ENCODE measurements around the gene HAVCR1. TPM values are rescaled to one million over a fixed set of nuclear protein-coding genes. Genes with fewer than 3 reads are reported as not detected.
A peak's percentile ranks its signal among the peaks of the same experiment; 100 is the strongest.
"Not testable (repeated sequence)": the region's sequence is repeated elsewhere in the genome, so short reads cannot be mapped to it uniquely, and the experiment has no call there.

Gene HAVCR1
- total RNA-seq, 1 donor, result not detected

- no peak for DNase-seq (ENCODE audit: low read depth)
- TF ChIP-seq, protein P1, sequence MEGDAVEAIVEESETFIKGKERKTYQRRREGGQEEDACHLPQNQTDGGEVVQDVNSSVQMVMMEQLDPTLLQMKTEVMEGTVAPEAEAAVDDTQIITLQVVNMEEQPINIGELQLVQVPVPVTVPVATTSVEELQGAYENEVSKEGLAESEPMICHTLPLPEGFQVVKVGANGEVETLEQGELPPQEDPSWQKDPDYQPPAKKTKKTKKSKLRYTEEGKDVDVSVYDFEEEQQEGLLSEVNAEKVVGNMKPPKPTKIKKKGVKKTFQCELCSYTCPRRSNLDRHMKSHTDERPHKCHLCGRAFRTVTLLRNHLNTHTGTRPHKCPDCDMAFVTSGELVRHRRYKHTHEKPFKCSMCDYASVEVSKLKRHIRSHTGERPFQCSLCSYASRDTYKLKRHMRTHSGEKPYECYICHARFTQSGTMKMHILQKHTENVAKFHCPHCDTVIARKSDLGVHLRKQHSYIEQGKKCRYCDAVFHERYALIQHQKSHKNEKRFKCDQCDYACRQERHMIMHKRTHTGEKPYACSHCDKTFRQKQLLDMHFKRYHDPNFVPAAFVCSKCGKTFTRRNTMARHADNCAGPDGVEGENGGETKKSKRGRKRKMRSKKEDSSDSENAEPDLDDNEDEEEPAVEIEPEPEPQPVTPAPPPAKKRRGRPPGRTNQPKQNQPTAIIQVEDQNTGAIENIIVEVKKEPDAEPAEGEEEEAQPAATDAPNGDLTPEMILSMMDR (IDR thresholded peaks at IDR 0.05; ENCODE audit: insufficient read depth, low read depth, low read length), result no peak
- H3K4me3 ChIP-seq (ENCODE audit: low read depth, low read length), result no peak overlapping the region
Observed at GRCh38 chr5:157033071-157033583, 25.8 kb downstream of the HAVCR1 start.

DNA sequence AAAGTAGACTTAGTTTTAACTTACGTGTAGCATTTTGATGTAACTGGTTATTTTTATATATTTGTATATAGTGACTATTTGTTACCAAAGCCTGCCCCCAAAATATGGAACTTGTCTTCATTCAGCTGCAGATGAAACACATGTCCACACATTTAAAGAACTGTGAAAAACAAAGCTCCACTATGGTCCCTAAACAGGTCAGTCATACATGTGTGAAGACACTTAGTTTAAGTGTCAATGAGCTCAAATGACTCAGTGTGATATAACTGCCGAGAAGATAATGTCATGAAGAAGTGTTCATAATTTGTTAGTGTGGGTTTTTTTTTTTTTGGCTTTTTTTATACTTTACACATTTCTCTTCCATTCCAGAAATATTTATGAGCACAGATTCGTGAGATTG lies 28.2 kb downstream of the HAVCR1 start:
- no peak for DNase-seq (ENCODE audit: low read depth)
- no peak overlapping the region for H3K4me3 ChIP-seq (ENCODE audit: low read depth, low read length)
- TF ChIP-seq, protein P1 (IDR thresholded peaks at IDR 0.05; ENCODE audit: insufficient read depth, low read depth, low read length), result no peak

DNA sequence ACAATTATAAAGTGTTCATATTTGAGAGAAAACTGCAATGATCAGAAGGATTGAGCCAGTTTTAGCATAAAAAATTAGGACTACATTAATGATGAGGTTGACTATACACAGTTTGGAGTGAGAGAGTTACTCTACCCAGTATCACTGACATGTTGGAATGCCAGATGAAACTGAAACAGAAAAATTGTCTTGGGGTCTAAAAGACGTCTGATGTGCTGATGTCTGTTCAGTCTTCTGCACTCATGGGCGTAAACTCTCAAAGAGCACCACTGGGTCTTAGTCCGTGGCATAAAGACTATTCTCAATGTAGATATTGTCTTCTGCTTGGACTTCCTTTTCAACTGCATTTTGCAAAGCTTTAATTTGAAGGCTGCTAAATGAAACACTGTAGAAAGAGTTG lies 29.5 kb downstream of the HAVCR1 start:
- TF ChIP-seq, protein P1 (IDR thresholded peaks at IDR 0.05; ENCODE audit: insufficient read depth, low read depth, low read length), result no peak
- DNase-seq (ENCODE audit: low read depth), result no peak
- no peak overlapping the region for H3K4me3 ChIP-seq (ENCODE audit: low read depth, low read length)

GRCh38 chr5:157027663-157028062 lies 31.3 kb downstream of the HAVCR1 start:
- H3K4me3 ChIP-seq (ENCODE audit: low read depth, low read length); DNase-seq (ENCODE audit: low read depth): not testable (repeated sequence)

DNA sequence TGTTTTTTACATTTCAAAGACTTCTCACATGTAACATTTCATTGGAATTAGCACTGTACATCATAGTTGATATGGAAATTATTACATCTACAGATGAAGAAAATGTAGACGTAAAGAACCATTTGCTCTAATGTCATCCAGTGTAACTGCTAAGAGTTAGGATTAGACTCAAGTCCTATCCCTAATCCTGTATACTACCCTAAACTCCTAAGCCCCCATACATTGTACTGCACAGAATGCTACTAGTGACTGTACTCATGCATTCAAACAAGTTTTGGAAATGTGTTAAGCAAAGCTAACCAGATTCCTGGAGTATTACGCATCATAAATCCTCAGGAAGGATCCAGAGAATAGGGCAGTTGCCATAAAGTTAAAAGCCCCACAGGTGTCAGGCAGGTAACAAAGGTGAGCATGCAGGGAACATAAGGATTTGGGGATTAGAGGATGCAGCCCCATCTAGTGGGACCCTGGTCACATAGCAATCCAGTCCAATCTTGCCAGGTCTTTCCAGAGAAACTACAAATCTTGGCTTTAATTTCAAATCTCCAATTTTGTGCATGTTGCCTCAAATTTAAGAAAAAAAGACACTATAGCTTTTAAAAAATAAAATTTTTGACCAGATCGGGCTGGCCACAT lies 32.0 kb downstream of the HAVCR1 start:
- DNase-seq (ENCODE audit: low read depth), result no peak
- H3K4me3 ChIP-seq (ENCODE audit: low read depth, low read length), result no peak overlapping the region
- TF ChIP-seq, protein P1 (IDR thresholded peaks at IDR 0.05; ENCODE audit: insufficient read depth, low read depth, low read length), result peak; percentile 52

DNA sequence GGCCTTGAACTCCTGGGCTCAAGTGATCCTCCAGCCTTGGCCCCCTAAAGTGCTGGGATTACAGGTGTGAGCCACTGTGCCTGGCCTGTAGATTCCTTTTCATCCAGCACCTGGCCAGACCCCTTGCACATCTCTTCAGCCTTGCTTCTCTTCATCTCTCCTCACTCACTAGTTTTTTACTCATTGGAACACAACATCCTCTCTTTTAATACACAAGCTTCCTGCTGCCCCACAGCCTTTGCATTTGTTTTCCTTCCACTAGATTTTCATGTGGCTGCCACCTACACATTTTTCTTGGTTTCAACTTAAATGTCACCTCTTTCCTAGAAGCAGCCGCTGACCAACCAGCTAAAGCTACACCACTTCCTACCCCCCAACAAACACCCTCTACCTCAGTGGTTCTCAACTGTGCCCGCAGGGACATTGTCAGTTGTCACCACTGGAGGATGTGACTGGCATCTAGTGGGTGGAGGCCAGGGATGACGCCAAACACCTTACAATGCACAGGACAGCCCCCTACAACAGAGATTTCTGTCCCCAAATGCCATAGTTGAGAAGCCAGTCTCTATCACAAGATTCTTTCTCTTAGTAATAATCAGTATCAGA lies 33.7 kb downstream of the HAVCR1 start:
- no peak overlapping the region for H3K4me3 ChIP-seq (ENCODE audit: low read depth, low read length)
- TF ChIP-seq, protein P1 (IDR thresholded peaks at IDR 0.05; ENCODE audit: insufficient read depth, low read depth, low read length), result no peak
- no peak for DNase-seq (ENCODE audit: low read depth)

DNA sequence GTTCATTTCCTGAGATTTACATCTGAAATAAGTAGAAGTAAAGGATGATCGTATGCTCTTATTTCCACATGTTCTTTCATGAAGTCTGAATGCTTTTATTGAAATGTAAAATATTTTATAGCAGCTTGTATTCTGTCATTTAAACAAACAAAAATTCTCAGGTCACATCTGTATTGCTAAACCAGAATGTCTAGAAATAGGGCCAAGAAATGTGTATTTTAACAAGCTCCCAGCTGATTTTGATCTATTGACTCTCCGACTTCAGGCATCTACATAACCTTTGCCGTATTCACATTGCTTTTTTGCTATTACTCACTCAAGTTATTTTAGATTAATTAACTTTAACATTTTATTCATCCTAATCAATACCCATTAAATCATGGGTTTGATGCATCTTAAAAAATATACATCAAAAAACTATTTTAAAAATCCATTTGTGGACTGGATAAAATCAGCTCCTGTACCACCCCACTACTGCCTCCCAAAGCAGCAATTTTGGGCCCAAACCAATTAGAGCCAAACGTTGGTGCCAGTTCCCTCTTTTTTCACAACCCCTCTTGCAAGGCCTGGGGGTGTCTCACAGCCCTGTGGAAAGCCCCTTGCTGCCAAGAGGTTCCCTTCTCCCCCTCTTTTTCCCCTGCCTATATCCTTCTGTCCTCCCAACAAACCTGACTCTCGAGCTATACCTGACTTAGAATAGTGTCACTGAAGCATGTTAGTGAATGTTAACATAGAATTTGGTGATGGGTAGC lies 34.5 kb downstream of the HAVCR1 start:
- no peak for DNase-seq (ENCODE audit: low read depth)
- H3K4me3 ChIP-seq (ENCODE audit: low read depth, low read length), result no peak overlapping the region
- TF ChIP-seq, protein P1 (IDR thresholded peaks at IDR 0.05; ENCODE audit: insufficient read depth, low read depth, low read length), result no peak

Data from fibroblast of villous mesenchyme (primary cell).